ENCODE data around the gene COX7B. TPM values are rescaled to one million over a fixed set of nuclear protein-coding genes. Genes with fewer than 3 reads are reported as not detected.

The COX7B gene
- polyA plus RNA-seq, 1 donor (not counting 4 experiments of a cell fraction or from before 2014, with no cell fraction given) = 1,116 TPM

- dilution Hi-C loops (cut with MboI; ENCODE audit: extremely low pct_ligation_motif_present, low sequenced_read_pairs) = no loop called here
- TF ChIP-seq EZH2 (IDR thresholded peaks at IDR 0.05; ENCODE audit: low read length) = no peak
- TF ChIP-seq CTCF (optimal IDR thresholded peaks at IDR 0.05 in 1 of 3, IDR thresholded peaks at IDR 0.05 in 1 of 3, conservative IDR thresholded peaks at IDR 0.05 in 1 of 3; ENCODE audit: extremely low read depth in 1 of 3, insufficient read depth in 2 of 3, low read length in 3 of 3) = no peak
- no peaks in the 10 kb centered on the region for H3K9me1 ChIP-seq (ENCODE audit: control insufficient read depth, extremely low read depth, insufficient read depth, low read length)
- DNase-seq (ENCODE audit: low read depth, low spot score) (no peak), FAIRE-seq (no peak)
- no peaks in the 10 kb centered on the region for H3K27me3 ChIP-seq (ENCODE audit: control insufficient read depth, extremely low read depth, insufficient read depth, low read length)
- H2AFZ ChIP-seq (ENCODE audit: control insufficient read depth, low read length) = no peak overlapping the region
- no peaks in the 10 kb centered on the region for H3K36me3 ChIP-seq (ENCODE audit: control insufficient read depth in 2 of 2, extremely low read depth in 1 of 2, insufficient read depth in 2 of 2, low read length in 2 of 2)
- H3K4me3 ChIP-seq (ENCODE audit: control insufficient read depth in 2 of 3, extremely low read depth in 1 of 3, insufficient read depth in 2 of 3, low read depth in 1 of 3, low read length in 3 of 3) = no peak overlapping the region
- no peaks in the 10 kb centered on the region for H3K9me3 ChIP-seq (ENCODE audit: control insufficient read depth, low read depth, low read length)
- H3K79me2 ChIP-seq (ENCODE audit: control insufficient read depth, insufficient read depth, low read length) = no peaks in the 10 kb centered on the region
- H3K27ac ChIP-seq (ENCODE audit: control insufficient read depth, insufficient read depth, low read length) = no peak overlapping the region
- no peak overlapping the region for H3K4me2 ChIP-seq (ENCODE audit: control insufficient read depth, extremely low read depth, insufficient read depth, low read depth, low read length)
- no peak overlapping the region for H3K9ac ChIP-seq (ENCODE audit: control insufficient read depth, extremely low read depth, insufficient read depth, low read length)
- no peaks in the 10 kb centered on the region for H4K20me1 ChIP-seq (ENCODE audit: control insufficient read depth, extremely low read depth, insufficient read depth, low read length)
- no peaks in the 10 kb centered on the region for H3K4me1 ChIP-seq (ENCODE audit: control insufficient read depth, extremely low read depth, insufficient read depth, low read length)
Measured at GRCh38 chrX:77922787-77923186, 23.5 kb downstream of the COX7B start.

DNA sequence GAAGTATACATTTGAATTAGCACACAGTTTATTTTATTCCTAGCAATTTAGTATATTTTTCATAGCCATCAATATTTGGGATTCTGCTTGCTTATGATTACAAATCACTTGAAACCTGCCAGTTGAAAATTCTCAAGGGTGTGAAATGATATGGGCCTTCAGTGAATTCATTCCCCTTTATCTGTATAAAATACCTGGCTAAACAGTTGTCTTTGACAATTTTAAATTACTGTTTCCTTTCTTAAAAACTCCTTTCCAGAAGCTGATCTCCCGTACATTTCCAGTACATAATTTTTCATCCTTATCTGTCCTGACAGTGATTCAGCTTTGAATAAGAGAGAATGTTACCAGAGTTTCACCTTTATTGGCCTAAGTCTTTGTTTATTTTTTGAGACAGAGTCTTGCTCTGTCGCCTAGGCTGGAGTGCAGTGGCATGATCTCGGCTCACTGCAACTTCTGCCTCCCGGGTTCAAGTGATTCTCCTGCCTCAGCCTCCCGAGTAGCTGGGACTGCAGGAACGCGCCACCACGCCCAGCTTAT lies 25.1 kb downstream of the COX7B start:
- dilution Hi-C loops (cut with MboI; ENCODE audit: extremely low pct_ligation_motif_present, low sequenced_read_pairs) = no loop called here
- H3K9me1 ChIP-seq (ENCODE audit: control insufficient read depth, extremely low read depth, insufficient read depth, low read length) = no peaks in the 10 kb centered on the region
- no peak overlapping the region for H3K4me3 ChIP-seq (ENCODE audit: control insufficient read depth in 2 of 3, extremely low read depth in 1 of 3, insufficient read depth in 2 of 3, low read depth in 1 of 3, low read length in 3 of 3)
- TF ChIP-seq CTCF (optimal IDR thresholded peaks at IDR 0.05 in 1 of 3, IDR thresholded peaks at IDR 0.05 in 1 of 3, conservative IDR thresholded peaks at IDR 0.05 in 1 of 3; ENCODE audit: extremely low read depth in 1 of 3, insufficient read depth in 2 of 3, low read length in 3 of 3) (no peak), EZH2 (IDR thresholded peaks at IDR 0.05; ENCODE audit: low read length) (no peak)
- no peak for FAIRE-seq
- H2AFZ ChIP-seq (ENCODE audit: control insufficient read depth, low read length) = no peak overlapping the region
- H3K27me3 ChIP-seq (ENCODE audit: control insufficient read depth, extremely low read depth, insufficient read depth, low read length) = no peaks in the 10 kb centered on the region
- H3K4me1 ChIP-seq (ENCODE audit: control insufficient read depth, extremely low read depth, insufficient read depth, low read length) = no peaks in the 10 kb centered on the region
- H3K36me3 ChIP-seq (ENCODE audit: control insufficient read depth in 2 of 2, extremely low read depth in 1 of 2, insufficient read depth in 2 of 2, low read length in 2 of 2) = no peaks in the 10 kb centered on the region
- H3K4me2 ChIP-seq (ENCODE audit: control insufficient read depth, extremely low read depth, insufficient read depth, low read depth, low read length) = no peak overlapping the region
- H3K9ac ChIP-seq (ENCODE audit: control insufficient read depth, extremely low read depth, insufficient read depth, low read length) = no peak overlapping the region
- H3K79me2 ChIP-seq (ENCODE audit: control insufficient read depth, insufficient read depth, low read length) = no peaks in the 10 kb centered on the region
- no peaks in the 10 kb centered on the region for H3K9me3 ChIP-seq (ENCODE audit: control insufficient read depth, low read depth, low read length)
- no peak overlapping the region for H3K27ac ChIP-seq (ENCODE audit: control insufficient read depth, insufficient read depth, low read length)
- no peak for DNase-seq (ENCODE audit: low read depth, low spot score)
- H4K20me1 ChIP-seq (ENCODE audit: control insufficient read depth, extremely low read depth, insufficient read depth, low read length) = no peaks in the 10 kb centered on the region

All from keratinocyte (primary cell).